Activated T-cell treated with anti-CD3 and anti-CD28 coated beads for 24 hours (primary cell): ENCODE data around the gene FGF13.

Experiments used
- DNase-seq: peaks from one replicate; pipeline ENCODE4 v3.0.0-alpha.2; 2020; ENCODE audit warnings: low read depth

The FGF13 gene

GRCh38 chrX:138711399-138712347, at the start of gene FGF13:
Gene FGF13 (minus strand): TSS chrX:138711717. CDS start chrX:138711003, 714 bp downstream.
- DNase-seq = no peak

- no peak for DNase-seq
Observed at GRCh38 chrX:138759217-138759943, 47.9 kb upstream of the FGF13 start.

DNA sequence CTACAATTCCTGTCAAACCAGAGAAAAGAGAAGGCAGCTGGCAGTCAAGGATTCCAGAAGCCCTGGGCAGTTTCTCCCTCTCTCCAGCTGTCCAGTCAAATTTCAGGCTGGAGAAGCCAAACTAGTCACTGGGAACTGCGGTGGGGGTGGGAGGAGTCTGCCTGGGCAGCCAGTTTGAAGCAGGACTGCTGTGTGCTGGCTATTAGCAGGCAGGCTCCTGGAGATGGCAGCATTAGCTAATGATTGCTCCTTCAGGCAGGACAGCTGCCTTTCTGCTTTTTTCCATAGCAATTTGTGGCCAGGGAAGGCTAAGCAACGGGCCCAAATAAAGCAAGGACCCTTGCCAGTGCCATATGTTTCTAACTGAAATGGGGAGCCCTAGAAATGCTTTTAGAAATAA, 44.7 kb upstream of the FGF13 start:
- DNase-seq = no peak

GRCh38 chrX:138754861-138755260, 43.3 kb upstream of the FGF13 start:
- no peak for DNase-seq

DNA sequence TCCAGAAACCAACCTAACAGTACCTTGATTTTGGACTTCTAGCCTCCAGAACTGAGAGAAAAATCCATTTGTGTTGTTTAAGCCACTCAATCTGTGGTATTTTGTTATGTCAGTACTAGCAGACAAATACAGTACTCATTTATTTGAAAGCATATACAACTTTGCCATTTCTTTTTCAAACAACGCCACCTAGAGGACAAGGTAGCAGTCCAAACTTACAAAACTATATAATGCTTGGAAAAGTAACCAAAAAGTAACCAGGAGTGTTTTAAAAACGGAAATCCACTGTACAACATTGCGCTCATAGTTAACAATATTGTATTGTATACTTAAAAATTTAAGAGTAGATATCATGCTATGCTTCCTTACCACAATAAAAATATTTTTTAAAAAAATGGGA, 37.0 kb upstream of the FGF13 start:
- DNase-seq = no peak

DNA sequence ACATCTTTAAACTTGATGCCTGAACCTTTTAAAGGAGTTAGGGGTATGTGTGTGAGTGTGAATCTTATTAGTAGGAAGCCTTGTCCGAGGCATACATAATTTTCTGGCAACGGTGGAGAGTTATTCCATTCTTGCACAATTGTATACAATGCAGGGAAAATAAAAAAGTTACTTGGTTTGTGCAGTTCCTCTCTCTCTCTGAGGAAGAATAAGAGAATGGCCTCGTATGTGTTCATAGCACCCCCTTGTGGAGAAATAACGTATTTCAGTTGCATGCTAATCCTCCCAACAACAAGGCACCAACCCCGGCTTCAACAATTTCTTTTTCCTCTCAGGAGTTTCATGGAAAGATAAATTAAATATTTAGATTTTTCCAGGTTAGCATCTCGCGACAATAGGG, 33.7 kb upstream of the FGF13 start:
- DNase-seq = no peak

DNA sequence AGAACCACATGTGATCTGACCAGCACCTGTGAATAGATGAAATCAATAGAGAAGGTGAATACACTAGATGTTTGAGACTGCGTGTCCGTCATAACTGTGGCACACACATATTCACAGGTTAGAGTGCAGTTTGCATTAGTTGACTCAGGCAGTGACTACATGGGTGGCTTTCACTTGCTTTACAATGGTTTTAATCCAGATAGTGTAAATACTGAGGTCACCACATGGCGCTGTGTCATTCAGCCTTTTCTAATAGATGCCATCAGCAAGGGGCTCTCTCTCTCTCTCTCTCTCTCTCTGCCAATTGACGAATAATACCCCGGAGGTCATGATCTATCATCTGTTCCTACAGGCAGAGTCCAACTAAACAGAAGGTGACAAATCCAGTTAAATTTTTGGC, 30.7 kb upstream of the FGF13 start:
- no peak for DNase-seq

- DNase-seq = no peak
Observed at GRCh38 chrX:138740341-138740740, 28.8 kb upstream of the FGF13 start.

DNA sequence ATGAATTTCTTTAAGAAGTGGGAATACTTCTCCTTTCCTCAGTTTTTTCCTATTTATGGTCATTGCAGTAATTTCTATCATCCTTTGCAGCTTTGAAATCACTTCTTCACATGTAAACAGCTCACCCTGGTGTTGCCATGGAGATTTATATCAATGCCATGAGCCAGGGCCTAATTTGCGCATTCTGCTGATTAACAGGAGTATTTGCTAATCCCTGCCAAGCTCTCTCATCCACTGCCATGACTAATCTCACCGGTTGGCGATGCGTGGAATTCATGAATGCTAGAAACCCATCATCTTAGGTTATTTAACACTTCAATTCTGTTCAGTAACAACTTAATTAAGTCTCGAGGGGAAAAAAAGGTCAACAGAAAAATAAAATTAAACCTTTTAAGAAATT, 11.8 kb upstream of the FGF13 start:
- DNase-seq = no peak

DNA sequence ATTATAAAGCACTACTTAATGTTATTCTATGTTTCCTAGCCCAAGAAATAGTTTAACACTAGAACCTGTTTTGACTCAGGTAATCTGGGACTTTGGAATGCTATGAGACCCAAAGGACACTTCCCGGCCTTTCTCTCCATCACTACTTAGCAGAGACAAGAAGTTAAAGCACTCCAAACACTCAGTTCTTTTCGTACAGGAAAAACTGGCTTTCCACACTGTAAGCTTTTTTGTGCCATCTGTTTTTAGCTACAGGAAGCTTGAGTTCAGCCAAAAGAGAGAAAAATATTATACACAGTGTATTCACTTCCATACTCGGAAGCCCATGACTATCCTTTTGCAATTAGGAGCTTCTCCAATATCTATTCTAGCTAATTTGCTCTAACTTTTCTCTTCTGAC, 7.9 kb upstream of the FGF13 start:
- DNase-seq = no peak

GRCh38 chrX:138718941-138719340, 7.4 kb upstream of the FGF13 start:
- DNase-seq = no peak

DNA sequence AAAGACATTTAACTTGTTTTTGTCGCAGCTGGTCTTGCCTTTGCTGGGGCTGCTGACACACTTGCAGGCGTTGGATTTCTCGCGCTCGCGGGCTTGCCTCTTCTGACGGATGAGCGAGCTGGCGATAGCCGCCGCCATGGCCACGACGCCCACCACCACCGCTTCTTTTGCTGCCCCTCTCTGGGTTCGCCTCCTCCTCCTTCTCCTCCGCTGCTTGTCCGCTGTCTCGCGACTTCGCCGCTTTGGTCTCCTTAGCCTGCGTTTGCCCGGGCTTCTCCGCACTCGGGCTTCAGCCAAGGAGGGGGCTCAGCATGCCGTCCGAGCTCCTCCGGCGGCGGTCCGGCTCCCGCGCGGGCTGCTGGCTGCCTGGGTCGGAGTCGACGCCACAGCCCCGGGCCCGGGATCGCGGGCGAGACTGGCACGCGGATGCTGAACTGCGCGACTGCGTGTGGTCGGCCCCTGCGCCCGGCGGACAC, 613 bp downstream of the FGF13 start:
- no peak for DNase-seq

- no peak for DNase-seq
Observed at GRCh38 chrX:138709886-138710791, 1.4 kb downstream of the FGF13 start.

DNA sequence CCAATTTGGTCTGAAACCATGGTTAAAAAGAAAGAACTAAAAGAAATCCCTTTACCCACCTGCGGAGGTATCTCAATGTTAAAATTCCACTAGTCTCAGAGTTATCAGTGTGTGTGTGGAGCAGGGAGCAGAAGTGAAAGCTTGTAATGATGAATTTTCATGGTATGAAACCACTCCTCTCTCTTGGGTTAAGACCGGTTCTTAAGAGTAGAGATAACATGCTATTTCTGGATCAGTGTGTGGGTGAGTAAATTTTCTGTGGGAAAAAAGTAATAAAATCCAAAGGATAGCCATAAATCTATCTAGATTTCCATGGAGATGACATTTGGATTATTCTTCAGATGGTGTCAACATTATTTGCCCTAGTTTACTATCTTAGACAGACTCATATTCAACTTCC, 3.2 kb downstream of the FGF13 start:
- DNase-seq = no peak

DNA sequence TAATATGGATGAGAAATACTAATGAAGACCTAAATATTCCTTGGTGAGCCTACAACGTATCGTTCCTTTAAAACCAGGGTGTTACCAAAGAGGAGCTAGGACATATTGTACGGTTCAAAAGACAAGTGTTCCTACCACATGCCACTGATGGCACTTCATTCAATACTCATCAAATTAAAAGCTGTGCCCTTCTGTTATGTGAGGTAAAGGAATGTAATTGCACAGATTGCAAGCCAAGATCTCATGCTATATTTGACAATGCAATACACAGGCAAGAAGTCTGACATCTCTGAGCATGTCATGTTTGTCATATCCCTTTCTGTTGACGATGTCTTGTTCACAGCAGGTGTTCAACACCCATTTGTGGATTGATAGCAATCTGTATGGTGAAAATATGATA, 6.9 kb downstream of the FGF13 start:
- DNase-seq = no peak

DNA sequence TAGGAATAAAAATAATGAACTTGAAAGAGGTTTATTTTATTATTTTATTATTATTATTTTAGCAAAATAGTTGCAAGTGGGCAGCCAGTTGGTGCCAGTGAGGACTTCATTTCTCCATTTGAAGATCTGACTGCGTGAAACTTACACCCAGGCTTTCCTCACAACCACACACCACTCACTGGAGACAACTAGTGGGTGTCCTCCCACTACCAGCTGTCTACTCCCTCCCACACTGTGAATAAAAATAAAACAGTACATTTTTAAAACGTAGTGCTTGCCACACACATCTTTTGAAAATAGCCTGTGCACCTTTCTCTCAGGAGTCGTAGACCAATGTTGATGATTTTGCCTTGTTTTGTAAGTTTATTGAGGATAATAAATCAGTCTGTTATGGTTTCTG, 7.4 kb downstream of the FGF13 start:
- no peak for DNase-seq

GRCh38 chrX:138692591-138692990, 18.9 kb downstream of the FGF13 start:
- DNase-seq = no peak

DNA sequence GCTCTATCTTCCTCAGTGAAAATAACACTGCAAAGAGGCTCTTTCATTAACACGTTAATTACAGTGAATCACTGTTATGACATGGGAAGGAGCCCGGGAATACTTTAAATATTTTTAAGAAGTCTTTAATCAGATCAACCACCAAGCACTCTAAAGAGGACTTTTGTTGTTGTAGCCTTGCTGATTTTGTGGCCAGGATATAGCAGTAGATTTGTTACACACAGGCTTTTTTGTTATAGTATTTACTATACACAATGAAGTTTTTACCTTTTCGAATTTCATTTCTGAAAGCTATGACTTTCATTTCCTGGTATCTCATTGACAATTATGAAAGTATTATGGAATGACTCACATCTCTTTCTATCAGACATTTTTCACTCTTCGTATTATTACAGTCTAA, 20.3 kb downstream of the FGF13 start:
- DNase-seq = no peak

DNA sequence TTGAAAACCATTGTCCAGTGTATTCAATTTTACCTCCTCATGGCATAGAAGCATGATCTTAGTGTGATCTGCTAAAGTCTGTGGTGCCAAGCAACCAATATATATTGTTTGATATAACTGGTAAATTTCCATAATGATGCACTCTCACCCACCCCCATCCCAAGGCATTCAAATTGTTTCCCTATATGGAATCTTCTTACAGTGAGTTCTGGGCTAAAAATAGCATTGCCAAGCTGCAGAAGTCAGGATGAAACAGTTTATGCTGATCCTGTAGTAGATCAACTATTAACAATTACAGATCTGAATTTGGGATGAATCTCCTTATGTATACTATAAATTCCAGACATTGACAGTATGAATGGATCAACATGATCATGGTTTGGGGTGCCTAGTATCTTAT, 20.9 kb downstream of the FGF13 start:
- no peak for DNase-seq

- no peak for DNase-seq
Observed at GRCh38 chrX:138683600-138683999, 27.9 kb downstream of the FGF13 start.

DNA sequence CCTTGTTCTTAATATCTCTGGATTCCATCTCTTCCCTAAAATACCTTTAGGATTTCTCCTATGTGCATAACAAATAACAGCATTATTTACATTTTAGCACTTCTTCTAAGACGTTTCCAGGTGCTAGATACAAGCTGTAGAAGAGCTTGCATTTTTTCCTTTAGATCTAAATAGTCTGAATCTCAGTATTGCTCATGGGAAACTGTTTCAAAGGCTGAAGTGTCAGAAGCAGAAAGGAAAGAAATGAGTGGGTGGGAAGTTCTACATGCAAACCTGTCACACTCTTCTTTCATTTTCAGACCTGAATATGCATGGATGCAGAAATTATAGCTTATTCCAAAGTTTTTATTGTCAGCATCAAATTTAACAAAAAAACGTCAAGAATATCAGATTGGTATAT, 41.8 kb downstream of the FGF13 start:
- no peak for DNase-seq

GRCh38 chrX:138664466-138664865, 47.1 kb downstream of the FGF13 start:
- DNase-seq = no peak
